ENCODE measurements around the gene EFTUD2. TPM values are rescaled to one million over a fixed set of nuclear protein-coding genes. Genes with fewer than 3 reads are reported as not detected.

The EFTUD2 gene
- total RNA-seq, 1 donor from 2014 or later, result 102 TPM

DNA sequence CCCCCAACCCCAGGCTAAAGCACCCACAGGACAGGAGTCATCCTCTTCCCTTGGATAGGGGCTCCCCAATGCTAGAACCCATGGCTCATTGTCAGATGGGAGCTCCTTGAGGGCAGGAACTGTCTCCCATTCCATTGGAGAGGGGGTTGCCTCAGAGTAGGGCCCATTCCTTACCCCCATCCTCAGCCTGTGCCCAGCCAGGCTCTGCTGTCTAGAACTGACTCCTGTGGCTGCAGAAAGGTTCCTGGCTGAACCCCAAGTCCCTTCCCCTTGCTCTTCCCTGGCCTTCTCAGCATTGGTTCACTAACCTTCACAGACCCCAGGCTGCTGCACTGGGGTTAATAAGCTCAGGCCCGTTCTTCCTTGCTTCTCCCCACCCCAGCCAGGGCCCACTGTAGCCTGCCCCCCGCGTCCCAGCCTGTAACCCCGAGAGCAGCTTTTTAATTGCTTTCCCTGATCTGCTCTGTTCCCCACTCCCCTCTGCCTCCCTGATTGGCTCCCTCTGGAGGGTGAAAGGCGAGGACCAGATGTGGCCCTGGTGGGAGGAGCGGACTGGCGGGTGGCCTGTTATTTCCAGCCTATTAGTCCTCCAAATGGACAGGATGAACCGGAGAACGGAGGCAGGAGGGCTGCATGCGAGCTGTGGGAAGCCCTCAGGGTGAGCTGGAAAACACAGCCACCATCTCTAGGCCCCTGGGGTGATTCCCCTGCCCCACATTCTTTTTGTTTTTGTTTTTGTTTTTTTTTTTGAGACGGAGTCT is 22.1 kb upstream of the EFTUD2 start:
- Mint-ChIP-seq H3K9me3 (ENCODE audit: unreplicated experiment) (peaks cover 4% of the 10 kb centered on the region), H3K4me1 (ENCODE audit: low read depth, unreplicated experiment) (peaks cover 5% of the 10 kb centered on the region), H3K27me3 (ENCODE audit: unreplicated experiment) (peaks cover 1% of the 10 kb centered on the region), H3K36me3 (ENCODE audit: unreplicated experiment) (no peaks in the 10 kb centered on the region), H3K4me3 (ENCODE audit: unreplicated experiment) (no peak overlapping the region), H3K27ac (ENCODE audit: unreplicated experiment) (no peak overlapping the region)
- TF ChIP-seq, protein P1, sequence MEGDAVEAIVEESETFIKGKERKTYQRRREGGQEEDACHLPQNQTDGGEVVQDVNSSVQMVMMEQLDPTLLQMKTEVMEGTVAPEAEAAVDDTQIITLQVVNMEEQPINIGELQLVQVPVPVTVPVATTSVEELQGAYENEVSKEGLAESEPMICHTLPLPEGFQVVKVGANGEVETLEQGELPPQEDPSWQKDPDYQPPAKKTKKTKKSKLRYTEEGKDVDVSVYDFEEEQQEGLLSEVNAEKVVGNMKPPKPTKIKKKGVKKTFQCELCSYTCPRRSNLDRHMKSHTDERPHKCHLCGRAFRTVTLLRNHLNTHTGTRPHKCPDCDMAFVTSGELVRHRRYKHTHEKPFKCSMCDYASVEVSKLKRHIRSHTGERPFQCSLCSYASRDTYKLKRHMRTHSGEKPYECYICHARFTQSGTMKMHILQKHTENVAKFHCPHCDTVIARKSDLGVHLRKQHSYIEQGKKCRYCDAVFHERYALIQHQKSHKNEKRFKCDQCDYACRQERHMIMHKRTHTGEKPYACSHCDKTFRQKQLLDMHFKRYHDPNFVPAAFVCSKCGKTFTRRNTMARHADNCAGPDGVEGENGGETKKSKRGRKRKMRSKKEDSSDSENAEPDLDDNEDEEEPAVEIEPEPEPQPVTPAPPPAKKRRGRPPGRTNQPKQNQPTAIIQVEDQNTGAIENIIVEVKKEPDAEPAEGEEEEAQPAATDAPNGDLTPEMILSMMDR (IDR thresholded peaks at IDR 0.05; ENCODE audit: partially characterized antibody, unreplicated experiment), result no peak
- peak; percentile 48 for DNase-seq

DNA sequence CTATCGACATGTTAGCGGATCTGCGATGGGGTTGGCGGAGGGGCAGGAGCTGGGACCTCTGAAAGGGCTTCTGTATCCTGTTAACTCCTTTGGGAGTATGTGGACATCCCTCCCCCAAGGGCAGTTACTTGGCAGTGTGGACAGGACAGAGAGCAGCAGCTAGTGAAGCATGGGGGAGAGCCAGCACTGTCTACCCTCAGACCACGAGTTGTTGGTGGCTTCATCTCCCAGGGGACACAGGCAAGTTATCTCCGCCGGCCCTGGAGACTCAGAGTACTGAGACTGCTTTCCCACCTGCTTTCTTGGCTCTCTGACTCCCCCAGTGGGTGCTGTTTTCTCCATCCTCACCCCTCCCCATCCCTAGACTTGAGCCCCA is 21.3 kb upstream of the EFTUD2 start:
- TF ChIP-seq, protein P1 (IDR thresholded peaks at IDR 0.05; ENCODE audit: partially characterized antibody, unreplicated experiment), result no peak
- Mint-ChIP-seq H3K27me3 (ENCODE audit: unreplicated experiment) (no peaks in the 10 kb centered on the region), H3K27ac (ENCODE audit: unreplicated experiment) (no peak overlapping the region), H3K36me3 (ENCODE audit: unreplicated experiment) (no peaks in the 10 kb centered on the region), H3K4me1 (ENCODE audit: low read depth, unreplicated experiment) (peaks cover 5% of the 10 kb centered on the region), H3K9me3 (ENCODE audit: unreplicated experiment) (peaks cover 3% of the 10 kb centered on the region), H3K4me3 (ENCODE audit: unreplicated experiment) (no peak overlapping the region)
- DNase-seq, result no peak

DNA sequence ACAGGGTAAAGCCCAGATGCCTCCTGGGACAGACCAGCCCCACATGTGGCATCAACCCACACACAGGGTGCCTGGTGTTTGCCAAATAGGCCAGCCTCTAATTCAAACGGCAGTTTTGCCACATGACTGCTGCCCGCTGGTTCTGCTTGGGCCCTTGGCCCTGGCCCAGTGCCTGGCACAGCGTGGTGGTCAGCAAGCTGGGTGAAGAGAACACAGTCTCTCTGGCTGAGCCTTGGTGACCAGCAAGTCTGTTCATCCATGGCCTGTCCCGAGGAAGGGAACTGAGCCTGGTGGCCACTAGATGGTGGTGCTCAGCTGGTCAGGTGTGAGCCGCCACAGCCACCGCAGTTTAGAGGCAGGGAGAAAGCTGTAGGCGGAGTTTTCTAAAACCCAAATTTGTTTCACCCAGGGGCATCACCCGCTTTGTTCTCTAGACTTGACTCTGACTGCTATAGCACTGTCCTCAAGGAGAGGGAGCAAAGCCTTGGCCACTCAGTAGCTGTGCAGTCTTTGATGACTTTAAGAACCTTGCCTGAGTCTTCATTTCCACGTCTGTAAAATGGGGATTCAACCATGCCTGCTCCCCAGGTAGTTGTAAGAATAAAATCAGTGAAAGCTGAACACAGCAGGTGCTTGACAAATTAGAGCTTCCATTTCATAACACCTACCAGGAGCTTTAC is 20.8 kb upstream of the EFTUD2 start:
- peak; percentile 82 for DNase-seq
- Mint-ChIP-seq H3K9me3 (ENCODE audit: unreplicated experiment) (peaks cover 3% of the 10 kb centered on the region), H3K27me3 (ENCODE audit: unreplicated experiment) (no peaks in the 10 kb centered on the region), H3K36me3 (ENCODE audit: unreplicated experiment) (no peaks in the 10 kb centered on the region), H3K4me1 (ENCODE audit: low read depth, unreplicated experiment) (peaks cover 5% of the 10 kb centered on the region), H3K27ac (ENCODE audit: unreplicated experiment) (no peak overlapping the region), H3K4me3 (ENCODE audit: unreplicated experiment) (no peak overlapping the region)
- TF ChIP-seq, protein P1 (IDR thresholded peaks at IDR 0.05; ENCODE audit: partially characterized antibody, unreplicated experiment), result peak; percentile 65

DNA sequence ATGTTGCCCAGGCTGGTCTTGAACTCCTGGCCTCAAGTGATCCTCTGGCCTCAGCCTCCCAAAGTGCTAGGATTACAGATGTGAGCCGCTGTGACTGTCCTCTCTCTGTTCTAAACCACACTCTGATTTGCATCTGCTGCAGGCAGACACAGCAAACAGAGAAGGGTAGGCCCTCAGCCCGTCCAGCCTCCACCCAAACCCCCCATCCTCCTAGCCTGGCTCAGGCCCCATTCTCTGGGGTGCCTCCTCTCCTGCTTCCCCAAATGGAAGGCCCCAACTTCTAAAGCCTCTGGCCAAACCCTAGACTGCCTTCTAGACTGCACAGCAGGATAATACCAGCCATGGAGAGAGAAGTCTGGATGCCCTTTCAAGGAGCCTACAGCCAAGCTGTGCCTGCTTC is 20.2 kb upstream of the EFTUD2 start:
- Mint-ChIP-seq H3K27ac (ENCODE audit: unreplicated experiment) (no peak overlapping the region), H3K27me3 (ENCODE audit: unreplicated experiment) (no peaks in the 10 kb centered on the region), H3K9me3 (ENCODE audit: unreplicated experiment) (peaks cover 3% of the 10 kb centered on the region), H3K4me3 (ENCODE audit: unreplicated experiment) (no peak overlapping the region), H3K4me1 (ENCODE audit: low read depth, unreplicated experiment) (peaks cover 5% of the 10 kb centered on the region), H3K36me3 (ENCODE audit: unreplicated experiment) (no peaks in the 10 kb centered on the region)
- TF ChIP-seq, protein P1 (IDR thresholded peaks at IDR 0.05; ENCODE audit: partially characterized antibody, unreplicated experiment), result no peak
- DNase-seq, result no peak

DNA sequence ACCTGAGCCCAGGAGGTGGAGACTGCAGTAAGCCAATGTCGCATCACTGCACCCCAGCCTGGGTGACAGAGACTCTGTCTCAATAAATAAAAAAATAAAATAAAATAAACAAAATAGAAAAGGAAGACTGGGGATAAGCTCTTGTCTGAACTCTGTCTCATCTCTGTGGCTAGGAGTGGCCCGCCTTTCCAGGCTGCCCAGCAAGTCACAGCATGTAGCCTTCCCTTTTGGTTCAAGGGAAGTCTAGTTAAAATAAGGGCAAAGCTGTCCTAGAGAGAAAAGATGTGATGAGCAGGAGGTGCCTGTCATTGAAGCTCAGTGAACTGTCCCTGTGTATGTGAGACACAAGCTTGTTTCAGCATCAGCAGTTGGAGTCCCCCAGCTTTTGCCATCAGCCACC is 18.8 kb upstream of the EFTUD2 start:
- H3K9me3 Mint-ChIP-seq (ENCODE audit: unreplicated experiment), result peaks cover 3% of the 10 kb centered on the region
- TF ChIP-seq, protein P1 (IDR thresholded peaks at IDR 0.05; ENCODE audit: partially characterized antibody, unreplicated experiment), result no peak
- peaks cover 5% of the 10 kb centered on the region for H3K4me1 Mint-ChIP-seq (ENCODE audit: low read depth, unreplicated experiment)
- no peak overlapping the region for H3K27ac Mint-ChIP-seq (ENCODE audit: unreplicated experiment)
- no peak overlapping the region for H3K4me3 Mint-ChIP-seq (ENCODE audit: unreplicated experiment)
- no peak for DNase-seq
- H3K36me3 Mint-ChIP-seq (ENCODE audit: unreplicated experiment), result no peaks in the 10 kb centered on the region
- H3K27me3 Mint-ChIP-seq (ENCODE audit: unreplicated experiment), result no peaks in the 10 kb centered on the region
